ENCODE results near the gene OTOS. TPM values are rescaled to one million over a fixed set of nuclear protein-coding genes. Genes with fewer than 3 reads are reported as not detected.

OTOS gene
- total RNA-seq, 2 experiments from 2014 or later = not detected

- CTCF ChIA-PET = interaction anchor here (1.3 kb wide), 1 partner anchor 113 kb away, joined by 3 read pairs; no protein-coding TSS in a partner anchor
- peaks cover 23% of the 10 kb centered on the region for H3K4me1 Mint-ChIP-seq
- no peaks in the 10 kb centered on the region for H3K27me3 Mint-ChIP-seq
- no peak overlapping the region for H3K27ac Mint-ChIP-seq
- H3K4me3 Mint-ChIP-seq = no peak overlapping the region
- H3K36me3 Mint-ChIP-seq = peaks cover 12% of the 10 kb centered on the region
- DNase-seq = no peak
- ATAC-seq = no peak
- H3K9me3 Mint-ChIP-seq (ENCODE audit: low read depth) = no peaks in the 10 kb centered on the region
Observed at GRCh38 chr2:240133401-240133800, 7.1 kb downstream of the OTOS start.

DNA sequence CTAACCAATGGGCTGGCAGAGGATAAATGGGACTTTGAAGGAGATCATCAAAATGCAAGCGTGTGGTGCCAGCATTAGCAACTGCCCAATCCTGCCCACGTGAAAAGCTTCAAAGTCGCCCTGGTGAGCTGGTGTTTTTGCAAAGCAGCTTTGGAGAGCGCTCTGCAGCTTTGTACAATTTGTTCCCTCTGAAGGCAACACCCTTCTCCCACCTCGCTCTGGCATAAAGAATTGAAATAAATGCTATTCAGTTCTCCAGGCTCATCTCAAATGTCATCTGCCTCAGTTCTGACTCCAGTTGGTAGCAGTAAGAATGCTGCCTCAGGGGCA lies 7.8 kb downstream of the OTOS start:
- Mint-ChIP-seq H3K27ac (no peak overlapping the region), H3K4me1 (peaks cover 23% of the 10 kb centered on the region), H3K27me3 (no peaks in the 10 kb centered on the region), H3K4me3 (no peak overlapping the region), H3K36me3 (peaks cover 13% of the 10 kb centered on the region), H3K9me3 (ENCODE audit: low read depth) (no peaks in the 10 kb centered on the region)
- DNase-seq (no peak), ATAC-seq (no peak)
- CTCF ChIA-PET = interaction anchor here (1.3 kb wide), 1 partner anchor 112 kb away, joined by 3 read pairs; no protein-coding TSS in a partner anchor

GRCh38 chr2:240131941-240132650 lies 8.4 kb downstream of the OTOS start:
- H3K27me3 Mint-ChIP-seq = no peaks in the 10 kb centered on the region
- H3K27ac Mint-ChIP-seq = no peak overlapping the region
- H3K9me3 Mint-ChIP-seq (ENCODE audit: low read depth) = no peaks in the 10 kb centered on the region
- DNase-seq (no peak), ATAC-seq (no peak)
- H3K4me3 Mint-ChIP-seq = no peak overlapping the region
- H3K4me1 Mint-ChIP-seq = peaks cover 22% of the 10 kb centered on the region
- CTCF ChIA-PET = interaction anchor here (1.3 kb wide), 1 partner anchor 111 kb away, joined by 3 read pairs; no protein-coding TSS in a partner anchor
- peaks cover 13% of the 10 kb centered on the region for H3K36me3 Mint-ChIP-seq

GRCh38 chr2:240131296-240131695 lies 9.2 kb downstream of the OTOS start:
- DNase-seq (no peak), ATAC-seq (no peak)
- Mint-ChIP-seq H3K4me3 (no peak overlapping the region), H3K27me3 (no peaks in the 10 kb centered on the region), H3K9me3 (ENCODE audit: low read depth) (no peaks in the 10 kb centered on the region), H3K27ac (no peak overlapping the region), H3K4me1 (peaks cover 19% of the 10 kb centered on the region), H3K36me3 (peaks cover 13% of the 10 kb centered on the region)
- CTCF ChIA-PET = no interaction called here

GRCh38 chr2:240130393-240131195 lies 9.9 kb downstream of the OTOS start:
- no peak overlapping the region for H3K27ac Mint-ChIP-seq
- H3K4me3 Mint-ChIP-seq = no peak overlapping the region
- CTCF ChIA-PET = interaction anchor here (1.2 kb wide), 1 partner anchor 69 kb away, joined by 3 read pairs; no protein-coding TSS in a partner anchor
- H3K36me3 Mint-ChIP-seq = peaks cover 13% of the 10 kb centered on the region
- H3K4me1 Mint-ChIP-seq = peaks cover 17% of the 10 kb centered on the region
- no peaks in the 10 kb centered on the region for H3K27me3 Mint-ChIP-seq
- DNase-seq = no peak
- ATAC-seq = no peak
- no peaks in the 10 kb centered on the region for H3K9me3 Mint-ChIP-seq (ENCODE audit: low read depth)

- CTCF ChIA-PET = interaction anchor here (1.2 kb wide), 1 partner anchor 69 kb away, joined by 3 read pairs; no protein-coding TSS in a partner anchor
- peaks cover 11% of the 10 kb centered on the region for H3K4me1 Mint-ChIP-seq
- H3K4me3 Mint-ChIP-seq = no peak overlapping the region
- no peaks in the 10 kb centered on the region for H3K9me3 Mint-ChIP-seq (ENCODE audit: low read depth)
- H3K36me3 Mint-ChIP-seq = peaks cover 13% of the 10 kb centered on the region
- DNase-seq = no peak
- no peak for ATAC-seq
- H3K27me3 Mint-ChIP-seq = no peaks in the 10 kb centered on the region
- no peak overlapping the region for H3K27ac Mint-ChIP-seq
Observed at GRCh38 chr2:240129731-240130392, 10.6 kb downstream of the OTOS start.

- H3K27ac Mint-ChIP-seq = no peak overlapping the region
- DNase-seq = no peak
- no peaks in the 10 kb centered on the region for H3K27me3 Mint-ChIP-seq
- H3K36me3 Mint-ChIP-seq = peaks cover 13% of the 10 kb centered on the region
- H3K9me3 Mint-ChIP-seq (ENCODE audit: low read depth) = no peaks in the 10 kb centered on the region
- no peak overlapping the region for H3K4me3 Mint-ChIP-seq
- peaks cover 6% of the 10 kb centered on the region for H3K4me1 Mint-ChIP-seq
- CTCF ChIA-PET = interaction anchor here (1.2 kb wide), 1 partner anchor 68 kb away, joined by 3 read pairs; no protein-coding TSS in a partner anchor
- no peak for ATAC-seq
Observed at GRCh38 chr2:240129311-240129710, 11.1 kb downstream of the OTOS start.

DNA sequence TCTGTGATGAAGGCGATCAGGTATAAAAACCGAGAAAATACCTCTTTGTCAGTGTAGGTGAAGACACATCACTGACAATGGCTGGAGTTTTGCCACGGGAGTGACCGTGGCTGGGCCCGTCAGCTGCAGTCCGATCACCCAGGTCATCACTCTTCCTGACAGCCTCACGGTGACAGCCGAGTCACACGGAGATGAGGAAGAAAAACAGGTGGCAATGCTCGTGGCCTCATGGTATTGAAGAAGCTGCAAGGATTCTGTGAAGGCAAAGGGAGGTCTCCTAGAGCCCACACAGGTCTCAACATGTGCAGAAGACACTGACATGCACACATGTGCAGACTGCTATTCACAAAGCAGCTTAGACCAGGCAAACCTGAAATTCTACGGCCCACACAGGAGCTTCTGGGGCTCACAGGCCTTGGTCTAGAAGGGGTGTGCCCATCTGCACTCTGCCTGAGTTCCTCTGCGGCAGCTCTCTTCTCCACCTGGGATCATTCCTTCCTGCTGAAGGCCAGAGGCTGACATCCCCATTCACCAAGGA lies 11.8 kb downstream of the OTOS start:
- H3K9me3 Mint-ChIP-seq (ENCODE audit: low read depth) = no peaks in the 10 kb centered on the region
- H3K4me3 Mint-ChIP-seq = no peak overlapping the region
- CTCF ChIA-PET = interaction anchor here (1.2 kb wide), 1 partner anchor 15 kb away, joined by 5 read pairs; no protein-coding TSS in a partner anchor
- H3K27ac Mint-ChIP-seq = no peak overlapping the region
- peaks cover 13% of the 10 kb centered on the region for H3K36me3 Mint-ChIP-seq
- ATAC-seq (no peak), DNase-seq (no peak)
- H3K27me3 Mint-ChIP-seq = no peaks in the 10 kb centered on the region
- H3K4me1 Mint-ChIP-seq = no peaks in the 10 kb centered on the region

DNA sequence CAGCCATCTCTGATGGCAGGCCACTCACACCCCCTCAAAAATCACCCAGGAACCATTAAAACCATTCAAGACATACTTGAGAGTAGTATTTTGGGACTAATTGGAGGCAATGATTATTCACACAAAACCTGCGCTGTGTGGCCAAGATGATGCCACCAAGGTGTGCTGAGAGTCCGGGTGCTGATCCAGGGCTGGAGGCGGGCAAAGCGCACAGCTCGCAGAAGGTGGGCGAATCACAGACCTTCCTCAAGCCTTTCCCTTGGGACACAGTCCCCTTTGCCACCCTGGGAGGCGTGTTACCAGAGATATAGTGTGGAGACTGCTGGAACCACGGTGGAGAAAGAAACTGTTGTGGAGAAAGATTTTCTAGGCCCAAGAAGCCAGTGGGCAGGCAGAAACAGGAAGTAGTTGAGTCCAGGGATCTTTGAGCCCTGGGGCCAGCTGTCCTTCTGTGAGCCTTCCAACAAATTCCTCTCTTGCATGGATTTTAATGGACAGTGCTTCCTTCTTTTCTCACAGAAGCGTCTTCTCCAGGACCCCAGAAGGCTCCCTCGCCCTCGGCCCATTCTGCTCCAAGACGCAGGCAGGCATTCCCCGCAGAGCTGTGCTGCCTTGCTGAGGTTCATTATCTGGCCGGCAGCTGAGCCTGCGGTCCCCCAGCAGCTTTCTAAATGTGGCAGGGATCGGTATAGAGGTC lies 12.4 kb downstream of the OTOS start:
- no peaks in the 10 kb centered on the region for H3K4me1 Mint-ChIP-seq
- H3K27ac Mint-ChIP-seq = no peak overlapping the region
- H3K9me3 Mint-ChIP-seq (ENCODE audit: low read depth) = no peaks in the 10 kb centered on the region
- peaks cover 11% of the 10 kb centered on the region for H3K36me3 Mint-ChIP-seq
- no peaks in the 10 kb centered on the region for H3K27me3 Mint-ChIP-seq
- DNase-seq (no peak), ATAC-seq (no peak)
- H3K4me3 Mint-ChIP-seq = no peak overlapping the region
- CTCF ChIA-PET = interaction anchor here (1.2 kb wide), 1 partner anchor 16 kb away, joined by 5 read pairs; no protein-coding TSS in a partner anchor

DNA sequence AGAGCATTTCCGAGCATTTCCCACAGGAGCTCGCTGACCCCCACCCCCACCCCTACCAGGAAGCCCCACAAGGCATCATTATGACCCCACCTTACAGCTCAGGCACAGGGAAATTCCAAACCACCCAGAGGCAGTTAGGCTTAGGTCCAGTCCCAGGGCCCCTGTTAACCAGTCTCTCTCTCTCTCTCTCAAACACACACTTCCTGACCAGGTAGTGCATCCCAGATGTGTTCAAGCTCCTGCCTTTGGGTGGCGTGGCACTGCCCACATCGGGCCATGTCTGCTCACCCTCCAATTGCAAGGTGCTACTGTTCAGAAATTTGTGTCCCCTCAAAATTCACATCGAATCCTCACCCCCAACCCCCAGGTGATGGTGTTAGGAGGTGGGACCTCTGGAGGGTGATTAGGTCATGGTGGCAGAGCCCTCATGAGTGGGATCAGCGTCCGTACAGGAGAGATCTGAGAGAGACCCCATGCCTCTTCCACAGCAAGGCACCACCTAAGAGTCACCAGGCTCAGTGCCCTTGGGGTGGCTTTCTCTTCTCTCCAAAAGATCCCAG lies 13.2 kb downstream of the OTOS start:
- Mint-ChIP-seq H3K9me3 (ENCODE audit: low read depth) (no peaks in the 10 kb centered on the region), H3K4me1 (no peaks in the 10 kb centered on the region), H3K27me3 (no peaks in the 10 kb centered on the region), H3K27ac (no peak overlapping the region), H3K36me3 (peaks cover 11% of the 10 kb centered on the region), H3K4me3 (no peak overlapping the region)
- CTCF ChIA-PET = no interaction called here
- no peak for ATAC-seq
- DNase-seq = no peak

DNA sequence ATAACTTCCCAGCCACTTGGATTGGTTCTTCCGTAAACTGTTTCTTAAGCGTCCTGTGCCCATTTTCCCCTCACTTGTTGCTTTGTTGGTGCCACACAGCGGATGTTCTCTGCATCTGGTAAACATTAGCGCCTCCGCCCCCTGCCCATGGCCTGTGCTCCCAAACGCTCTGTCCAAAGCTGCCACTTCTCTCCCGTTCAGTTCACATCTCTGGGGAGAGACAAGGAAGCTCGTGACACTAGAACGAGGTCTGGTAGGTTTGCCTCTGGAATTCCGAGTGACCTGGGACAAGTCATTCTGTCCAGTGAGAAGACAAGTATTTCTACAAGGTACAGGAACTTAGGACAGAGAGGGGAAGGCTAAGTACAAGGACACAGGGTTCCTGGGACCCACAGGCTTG lies 13.7 kb downstream of the OTOS start:
- CTCF ChIA-PET = no interaction called here
- H3K9me3 Mint-ChIP-seq (ENCODE audit: low read depth) = no peaks in the 10 kb centered on the region
- H3K4me1 Mint-ChIP-seq = no peaks in the 10 kb centered on the region
- H3K27ac Mint-ChIP-seq = no peak overlapping the region
- H3K36me3 Mint-ChIP-seq = peaks cover 8% of the 10 kb centered on the region
- H3K27me3 Mint-ChIP-seq = no peaks in the 10 kb centered on the region
- no peak overlapping the region for H3K4me3 Mint-ChIP-seq
- ATAC-seq = no peak
- DNase-seq = no peak

- DNase-seq = no peak
- peaks cover 5% of the 10 kb centered on the region for H3K36me3 Mint-ChIP-seq
Observed at GRCh38 chr2:240125742-240126141, 14.7 kb downstream of the OTOS start.

More at GRCh38 chr2:240125742-240126141, 14.7 kb downstream of the OTOS start:
- no peak overlapping the region for H3K4me3 Mint-ChIP-seq
- peaks cover 2% of the 10 kb centered on the region for H3K27me3 Mint-ChIP-seq
- no peaks in the 10 kb centered on the region for H3K4me1 Mint-ChIP-seq
- no peak for ATAC-seq
- CTCF ChIA-PET = interaction anchor here (0.6 kb wide), 1 partner anchor 726 kb away, joined by 3 read pairs; no protein-coding TSS in a partner anchor
- no peaks in the 10 kb centered on the region for H3K9me3 Mint-ChIP-seq (ENCODE audit: low read depth)
- H3K27ac Mint-ChIP-seq = no peak overlapping the region
